Measurements from ENCODE around the gene PLCL1. TPM values are rescaled to one million over a fixed set of nuclear protein-coding genes. Genes with fewer than 3 reads are reported as not detected.

Gene PLCL1
- polyA plus RNA-seq, 6 donors from 2014 or later: 0.05 to 0.25 (median 0.11) TPM; not detected in 3

DNA sequence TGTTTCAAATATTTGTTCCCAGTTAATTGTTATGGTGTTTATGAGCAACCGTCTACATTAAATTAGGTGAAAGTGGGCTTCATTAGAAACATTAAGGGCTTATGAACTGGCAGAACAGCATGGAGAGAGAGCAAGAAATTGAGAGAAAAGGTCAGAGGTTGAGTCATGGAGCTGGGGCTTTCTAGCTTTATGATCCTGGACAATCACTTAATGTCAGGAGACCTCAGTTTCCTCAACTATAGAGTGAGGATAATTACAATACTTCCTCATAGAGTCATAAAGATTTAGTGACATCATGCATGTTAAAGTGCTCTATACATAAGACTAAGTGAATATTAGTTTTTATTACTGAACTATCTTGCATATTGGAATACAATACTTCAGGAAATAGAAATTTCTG is 83.9 kb downstream of the PLCL1 start:
- no peak overlapping the region for H3K4me3 Mint-ChIP-seq

DNA sequence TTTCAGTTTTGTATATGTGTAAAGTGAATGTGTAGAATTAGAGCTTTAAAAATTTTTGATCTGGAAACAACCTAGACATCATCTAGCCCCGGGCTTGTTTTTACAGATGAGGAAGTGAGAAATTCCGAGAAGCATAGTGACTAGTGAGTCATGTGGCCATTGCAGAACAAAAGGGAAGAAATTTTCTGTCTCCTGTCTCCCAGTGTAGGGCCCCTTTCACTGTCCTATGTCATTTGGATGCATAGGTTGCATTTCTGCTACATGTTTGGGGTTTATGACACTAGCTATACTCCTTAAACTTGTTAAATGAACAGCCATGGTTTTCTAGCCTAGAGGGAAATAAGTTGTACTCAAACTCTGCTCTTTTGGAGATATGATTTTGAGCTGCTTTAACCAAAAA is 84.6 kb downstream of the PLCL1 start:
- Mint-ChIP-seq H3K4me1 (no peaks in the 10 kb centered on the region), H3K36me3 (no peaks in the 10 kb centered on the region), H3K27me3 (peaks cover 0 to 9% (median 0%) of the 10 kb centered on the region in 3 donors), H3K4me3 (no peak overlapping the region), H3K9me3 (peaks cover 0 to 2% (median 0%) of the 10 kb centered on the region in 7 donors), H3K27ac (peak overlapping the region in 2 of 6 donors; percentile 48 to 69)
- ATAC-seq (ENCODE audit: low read depth in 2 of 2): peak; percentile 64 to 79
- no peak for DNase-seq

More for the DNA sequence above, 83.9 kb downstream of the PLCL1 start:
- Mint-ChIP-seq H3K27me3 (peaks cover 0 to 9% (median 0%) of the 10 kb centered on the region in 3 donors), H3K36me3 (no peaks in the 10 kb centered on the region), H3K4me1 (no peaks in the 10 kb centered on the region), H3K9me3 (peaks cover 0 to 2% (median 0%) of the 10 kb centered on the region in 7 donors), H3K27ac (no peak overlapping the region)
- no peak for DNase-seq
- no peak for ATAC-seq (ENCODE audit: low read depth in 2 of 2)

DNA sequence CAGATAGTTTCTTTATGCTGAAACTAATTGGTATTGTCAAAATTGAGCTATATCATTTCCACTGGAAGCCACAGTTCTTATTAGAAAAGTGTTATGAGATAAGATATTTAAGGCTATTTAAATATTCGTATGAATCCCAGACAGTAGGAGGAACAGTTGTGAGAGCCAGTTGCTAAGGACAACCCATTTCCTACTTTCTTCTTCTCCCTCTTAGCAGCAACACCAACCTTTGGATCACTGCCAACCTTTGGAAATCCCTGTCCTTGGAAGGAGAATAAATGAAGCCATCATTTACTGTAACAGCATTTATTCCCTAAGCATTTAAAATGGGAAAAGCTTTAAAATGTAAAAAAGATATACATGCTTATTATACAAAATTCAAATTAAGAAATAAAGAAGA is 85.8 kb downstream of the PLCL1 start:
- no peaks in the 10 kb centered on the region for H3K9me3 Mint-ChIP-seq
- ATAC-seq (ENCODE audit: low read depth in 2 of 2) (no peak), DNase-seq (no peak)
- H3K36me3 Mint-ChIP-seq: no peaks in the 10 kb centered on the region
- H3K27me3 Mint-ChIP-seq: peaks cover 0 to 9% (median 0%) of the 10 kb centered on the region in 3 donors
- H3K4me3 Mint-ChIP-seq: no peak overlapping the region
- no peak overlapping the region for H3K27ac Mint-ChIP-seq
- no peaks in the 10 kb centered on the region for H3K4me1 Mint-ChIP-seq

DNA sequence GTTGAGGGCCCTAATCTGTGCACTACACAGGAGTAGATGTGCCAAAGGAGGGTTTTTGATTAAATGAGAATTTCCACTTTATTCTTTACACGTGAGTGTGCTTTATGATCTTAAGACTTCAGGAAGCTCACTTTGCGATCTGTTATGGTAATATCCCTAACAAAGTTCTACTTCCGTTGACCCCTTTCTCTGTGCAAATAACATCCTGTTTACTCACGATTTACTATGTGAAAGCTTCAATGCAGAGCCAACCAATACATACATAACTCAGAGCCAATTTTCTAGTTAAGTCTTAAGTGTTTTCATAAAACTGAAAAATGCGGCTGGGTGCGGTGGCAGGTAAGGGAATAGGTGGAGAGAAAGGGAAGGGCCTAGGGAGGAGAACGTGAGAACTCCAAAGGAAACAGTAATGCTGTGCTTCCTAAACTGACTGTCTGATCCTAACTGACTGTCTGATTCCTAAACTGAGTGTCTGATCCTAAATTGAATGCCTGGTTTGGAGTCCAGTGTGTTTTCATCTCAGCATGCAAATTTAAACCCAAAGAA is 87.6 kb downstream of the PLCL1 start:
- no peak overlapping the region for H3K27ac Mint-ChIP-seq
- H3K36me3 Mint-ChIP-seq: no peaks in the 10 kb centered on the region

DNA sequence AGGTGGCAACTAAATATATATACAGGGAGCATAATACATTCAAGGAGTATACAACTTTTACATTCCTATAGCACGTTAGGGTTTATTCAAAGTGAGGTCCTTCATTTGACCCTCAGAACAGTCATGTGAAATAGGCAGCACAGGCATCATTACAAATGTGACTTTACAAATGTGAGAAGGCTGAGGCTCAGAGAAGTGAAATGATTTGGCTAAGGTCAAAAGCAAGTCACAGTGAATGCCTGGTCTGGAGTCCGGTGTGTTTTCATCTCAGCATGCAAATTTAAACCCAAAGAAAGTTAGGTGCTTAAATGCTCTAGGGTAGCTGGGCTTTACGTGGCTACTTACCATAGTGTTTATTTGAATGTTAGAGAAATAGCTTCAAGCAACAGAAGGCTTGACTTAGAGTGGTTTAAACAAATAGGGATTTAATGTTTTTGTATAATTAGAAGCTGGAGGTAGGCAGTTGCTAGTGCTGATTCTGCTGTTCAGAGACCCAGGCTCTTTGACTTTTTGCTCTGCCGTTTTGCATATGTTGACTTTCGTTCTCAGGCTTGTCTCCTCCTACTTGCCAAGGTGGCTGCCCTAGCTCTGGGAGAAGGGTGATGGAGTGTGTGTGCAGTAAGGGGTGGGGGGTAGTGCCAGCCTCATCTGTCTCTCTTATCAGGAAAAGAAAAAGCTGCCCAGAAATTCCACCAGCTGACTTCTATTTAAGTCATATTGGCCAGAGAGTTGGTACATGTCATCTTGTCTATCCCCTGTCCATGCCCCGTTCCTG is 89.2 kb downstream of the PLCL1 start:
- no peak overlapping the region for H3K4me3 Mint-ChIP-seq
- no peaks in the 10 kb centered on the region for H3K36me3 Mint-ChIP-seq
- DNase-seq (no peak), ATAC-seq (ENCODE audit: low read depth in 2 of 2) (no peak)
- no peaks in the 10 kb centered on the region for H3K4me1 Mint-ChIP-seq
- H3K27me3 Mint-ChIP-seq: peaks cover 0 to 6% (median 4%) of the 10 kb centered on the region in 3 donors
- H3K9me3 Mint-ChIP-seq: peaks cover 0 to 5% (median 0%) of the 10 kb centered on the region in 7 donors
- H3K27ac Mint-ChIP-seq: no peak overlapping the region

More for the DNA sequence above, 87.6 kb downstream of the PLCL1 start:
- ATAC-seq (ENCODE audit: low read depth in 2 of 2) (no peak), DNase-seq (no peak)
- peaks cover 0 to 4% (median 2%) of the 10 kb centered on the region in 3 donors for H3K27me3 Mint-ChIP-seq
- H3K4me1 Mint-ChIP-seq: no peaks in the 10 kb centered on the region
- no peak overlapping the region for H3K4me3 Mint-ChIP-seq
- peaks cover 0 to 2% (median 0%) of the 10 kb centered on the region in 7 donors for H3K9me3 Mint-ChIP-seq

DNA sequence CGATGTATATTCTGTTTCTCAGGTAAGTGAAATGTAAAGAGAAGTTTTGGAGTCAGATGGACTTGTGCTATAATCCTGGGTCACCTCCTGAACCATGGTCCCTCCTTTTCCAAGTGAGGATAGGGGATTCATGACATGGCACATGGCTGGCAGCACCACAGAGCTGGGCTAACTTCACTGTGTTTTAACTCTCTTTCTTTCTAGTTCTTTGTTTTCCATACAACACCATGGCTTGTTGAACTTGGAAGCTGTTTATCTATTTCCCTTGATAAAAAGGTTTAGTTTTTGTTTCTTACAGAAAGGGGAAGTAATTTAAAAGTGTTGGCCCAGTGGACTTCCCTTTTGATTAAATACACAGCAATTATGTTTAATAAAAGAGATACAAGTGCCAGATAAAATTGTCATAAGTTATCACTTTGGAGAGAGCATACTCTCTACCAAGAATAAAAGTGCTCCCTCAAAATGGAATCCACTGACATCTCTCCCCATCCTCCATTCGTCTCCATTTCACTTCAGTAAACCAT is 90.4 kb downstream of the PLCL1 start:
- Mint-ChIP-seq H3K27me3 (peaks cover 0 to 7% (median 4%) of the 10 kb centered on the region in 3 donors), H3K27ac (no peak overlapping the region), H3K9me3 (peaks cover 0 to 5% (median 0%) of the 10 kb centered on the region in 7 donors), H3K4me1 (no peaks in the 10 kb centered on the region), H3K36me3 (no peaks in the 10 kb centered on the region), H3K4me3 (no peak overlapping the region)
- ATAC-seq (ENCODE audit: low read depth in 2 of 2) (no peak), DNase-seq (no peak)

DNA sequence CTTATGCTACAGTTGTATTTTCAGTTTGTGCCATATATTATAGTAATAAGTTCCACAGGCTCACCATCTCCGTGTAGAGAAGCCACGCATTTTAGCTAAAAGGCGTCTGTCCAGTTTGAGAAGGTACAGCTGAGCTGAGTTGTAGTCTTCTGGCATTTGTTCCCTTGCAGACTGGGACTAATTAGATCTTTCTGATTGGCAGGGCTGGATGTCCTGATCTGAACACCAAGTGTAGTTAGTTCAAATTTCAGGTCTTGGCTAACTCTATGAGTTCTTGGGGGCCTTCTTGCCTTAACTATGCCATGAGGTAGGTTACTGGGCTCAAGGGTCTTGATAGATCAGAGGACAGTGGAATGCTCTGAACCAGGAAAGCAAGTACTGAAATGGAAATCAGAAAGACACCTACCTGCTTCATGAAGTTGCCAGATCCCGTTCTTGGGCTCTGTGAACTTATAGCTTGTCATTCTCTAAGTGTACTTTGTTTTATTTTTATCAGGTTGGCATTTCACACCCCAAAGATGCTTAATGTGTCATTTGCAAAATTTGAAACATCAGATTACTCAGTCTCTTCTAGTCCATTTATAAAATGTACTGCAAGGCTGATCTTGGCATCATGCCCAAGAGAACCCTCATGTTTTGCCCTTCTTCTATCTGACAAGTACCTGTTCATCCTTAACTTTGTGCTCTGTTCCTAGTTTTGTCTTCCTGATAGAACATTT is 93.7 kb downstream of the PLCL1 start:
- H3K4me3 Mint-ChIP-seq: no peak overlapping the region
- no peaks in the 10 kb centered on the region for H3K4me1 Mint-ChIP-seq
- peaks cover 0 to 13% (median 5%) of the 10 kb centered on the region in 3 donors for H3K27me3 Mint-ChIP-seq
- no peak overlapping the region for H3K27ac Mint-ChIP-seq
- H3K36me3 Mint-ChIP-seq: no peaks in the 10 kb centered on the region
- DNase-seq (no peak), ATAC-seq (ENCODE audit: low read depth in 2 of 2) (no peak)
- peaks cover 0 to 5% (median 0%) of the 10 kb centered on the region in 7 donors for H3K9me3 Mint-ChIP-seq

DNA sequence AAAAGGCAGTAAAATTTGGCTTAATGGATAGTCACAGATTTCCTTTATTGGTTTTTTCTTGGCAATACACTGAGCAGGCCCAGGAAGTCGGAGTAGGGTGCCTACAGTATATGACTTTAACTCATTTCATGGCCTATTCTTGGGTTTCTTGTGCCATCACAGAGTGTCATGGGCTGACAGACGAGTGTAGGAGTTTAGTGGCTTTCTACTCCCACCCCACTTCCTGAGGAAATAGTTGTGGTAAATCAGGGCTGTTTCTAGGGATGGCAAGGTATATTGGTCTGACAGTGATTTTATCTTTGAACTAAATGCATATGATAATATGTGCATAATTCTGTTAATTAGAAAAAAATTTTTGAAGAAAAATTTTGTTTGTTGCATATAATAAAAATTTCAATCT is 100.1 kb downstream of the PLCL1 start:
- Mint-ChIP-seq H3K27ac (no peak overlapping the region), H3K4me1 (no peaks in the 10 kb centered on the region), H3K36me3 (no peaks in the 10 kb centered on the region), H3K9me3 (peaks cover 0 to 3% (median 0%) of the 10 kb centered on the region in 7 donors), H3K4me3 (no peak overlapping the region), H3K27me3 (peaks cover 3 to 9% (median 7%) of the 10 kb centered on the region in 3 donors)
- ATAC-seq (ENCODE audit: low read depth in 2 of 2): no peak
- DNase-seq: no peak

DNA sequence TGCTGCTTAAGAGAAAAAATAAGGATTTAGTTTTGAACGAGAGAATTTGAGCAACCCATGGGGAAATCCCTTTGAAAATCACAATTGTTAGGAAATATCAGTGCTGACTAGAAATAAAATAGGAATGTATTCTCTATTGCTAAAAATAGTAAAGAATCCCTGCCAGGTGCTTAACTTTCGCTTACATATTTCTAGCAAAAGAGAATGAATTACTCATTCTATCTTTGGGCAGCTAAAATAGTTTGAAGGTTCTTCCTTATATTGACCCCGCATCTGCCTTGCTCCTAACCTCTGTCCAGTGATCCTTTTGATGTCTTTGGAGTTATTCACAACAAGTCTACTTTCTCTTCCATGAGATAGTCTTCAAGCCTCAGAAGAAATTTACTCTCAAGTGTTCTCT is 103.8 kb downstream of the PLCL1 start:
- H3K4me1 Mint-ChIP-seq: no peaks in the 10 kb centered on the region
- H3K27me3 Mint-ChIP-seq: peaks cover 0 to 13% (median 10%) of the 10 kb centered on the region in 3 donors
- peaks cover 0 to 3% (median 0%) of the 10 kb centered on the region in 7 donors for H3K9me3 Mint-ChIP-seq
- H3K4me3 Mint-ChIP-seq: no peak overlapping the region
- no peak overlapping the region for H3K27ac Mint-ChIP-seq
- no peaks in the 10 kb centered on the region for H3K36me3 Mint-ChIP-seq
- no peak for DNase-seq
- no peak for ATAC-seq (ENCODE audit: low read depth in 2 of 2)

DNA sequence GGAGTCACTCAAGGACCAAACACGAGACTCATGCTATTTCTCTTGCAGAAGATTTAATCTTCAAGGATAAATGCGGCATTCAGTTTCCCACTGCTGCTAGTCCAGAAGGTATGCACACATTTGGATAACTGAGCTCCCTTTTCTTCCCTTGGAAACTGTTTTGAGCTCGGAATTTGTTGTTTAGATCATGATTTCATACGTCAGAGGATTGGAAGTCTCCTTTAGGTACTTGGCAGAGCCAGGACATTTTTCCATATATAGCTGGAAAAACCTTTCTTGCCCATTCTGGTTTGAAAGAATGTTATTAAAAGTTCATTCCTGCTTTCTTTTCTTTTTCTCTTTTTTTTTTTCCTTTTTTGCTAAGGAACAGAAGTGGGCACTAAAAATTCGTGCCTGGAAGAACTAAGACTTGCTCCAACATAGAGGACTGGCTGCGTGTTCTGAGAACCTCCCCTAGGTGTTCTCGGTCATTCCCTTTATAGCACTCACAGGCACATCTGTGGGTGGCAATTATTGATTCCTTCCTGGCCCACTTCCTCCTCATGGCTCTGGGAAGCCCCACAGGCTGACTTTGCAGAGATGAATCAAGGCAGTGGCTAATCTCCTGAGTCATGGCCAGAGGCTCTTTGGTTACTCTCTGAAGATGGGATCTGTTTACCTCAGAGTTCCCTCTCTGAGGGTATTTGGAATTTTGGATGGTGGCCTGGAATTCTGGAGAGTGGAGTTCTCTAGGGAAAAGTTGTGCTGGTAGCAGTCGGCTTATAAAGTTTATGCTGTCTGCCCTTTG is 104.8 kb downstream of the PLCL1 start:
- ATAC-seq (ENCODE audit: low read depth in 2 of 2) (no peak), DNase-seq (no peak)
- Mint-ChIP-seq H3K36me3 (no peaks in the 10 kb centered on the region), H3K27ac (no peak overlapping the region), H3K4me3 (no peak overlapping the region), H3K27me3 (peaks cover 0 to 13% (median 10%) of the 10 kb centered on the region in 3 donors), H3K4me1 (no peaks in the 10 kb centered on the region), H3K9me3 (peaks cover 0 to 3% (median 0%) of the 10 kb centered on the region in 7 donors)

DNA sequence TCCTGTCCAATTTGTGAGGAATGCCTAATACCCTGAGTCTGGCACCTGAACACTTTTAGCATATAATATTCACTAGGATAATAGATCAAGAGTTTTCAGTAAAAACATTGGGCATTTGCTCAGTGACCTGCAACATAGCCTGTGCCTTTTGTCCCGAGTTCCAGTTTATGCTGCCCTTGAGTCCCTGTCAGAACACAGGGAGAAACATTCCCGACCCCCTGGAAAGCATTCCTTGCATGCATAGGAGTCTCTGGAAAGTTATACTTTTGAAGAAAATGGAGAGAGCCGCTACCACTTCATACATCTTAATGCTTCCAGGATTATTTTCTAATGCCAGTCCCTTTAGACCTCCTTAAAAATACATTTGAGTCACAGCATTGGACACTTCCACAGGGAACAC is 107.3 kb downstream of the PLCL1 start:
- Mint-ChIP-seq H3K4me1 (no peaks in the 10 kb centered on the region), H3K27me3 (peaks cover 0 to 13% (median 10%) of the 10 kb centered on the region in 3 donors), H3K27ac (no peak overlapping the region), H3K9me3 (no peaks in the 10 kb centered on the region), H3K4me3 (no peak overlapping the region), H3K36me3 (no peaks in the 10 kb centered on the region)
- no peak for DNase-seq
- ATAC-seq (ENCODE audit: low read depth in 2 of 2): no peak

DNA sequence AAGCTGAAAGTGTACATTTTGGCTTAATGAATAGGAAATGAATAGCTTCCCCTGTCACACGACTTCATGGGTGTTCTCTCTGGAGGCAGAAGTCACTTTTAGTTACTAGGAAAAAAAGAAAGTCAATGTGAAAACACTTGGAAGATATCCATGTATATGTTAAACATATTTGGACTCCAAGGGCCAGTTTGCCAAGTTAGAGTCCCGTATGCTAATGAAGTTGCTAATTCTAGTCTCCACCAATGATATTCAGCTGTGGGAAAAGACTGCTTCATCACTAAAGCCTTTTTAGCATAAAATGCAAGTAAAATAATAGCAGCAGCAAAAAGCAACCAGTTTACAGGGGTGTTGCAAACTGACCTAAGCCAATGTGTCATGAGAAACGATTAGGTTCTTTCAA is 108.7 kb downstream of the PLCL1 start:
- Mint-ChIP-seq H3K4me1 (no peaks in the 10 kb centered on the region), H3K9me3 (peaks cover 0 to 1% (median 0%) of the 10 kb centered on the region in 7 donors)

DNA sequence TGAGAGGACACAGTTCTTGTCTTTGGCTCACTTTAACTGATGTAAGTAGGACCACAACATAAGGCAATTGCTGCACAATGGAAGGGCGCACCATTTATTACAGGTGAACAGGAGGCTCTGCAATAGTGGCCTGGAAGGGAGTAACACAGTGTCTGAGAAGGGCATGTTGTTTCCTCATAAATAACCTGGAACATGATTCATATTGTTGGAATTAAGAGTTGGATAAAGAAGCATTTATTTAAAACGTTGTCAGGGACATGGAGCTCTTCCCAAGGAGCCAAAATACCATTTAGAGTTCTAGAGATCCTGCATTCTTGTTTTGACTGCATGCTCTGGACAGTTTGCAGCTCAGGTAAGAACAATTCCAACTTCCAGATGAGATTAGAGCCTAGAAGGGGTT is 110.4 kb downstream of the PLCL1 start:
- no peak for DNase-seq
- no peak overlapping the region for H3K27ac Mint-ChIP-seq
- no peaks in the 10 kb centered on the region for H3K4me1 Mint-ChIP-seq
- H3K36me3 Mint-ChIP-seq: no peaks in the 10 kb centered on the region
- H3K9me3 Mint-ChIP-seq: peaks cover 0 to 3% (median 0%) of the 10 kb centered on the region in 7 donors
- peaks cover 0 to 17% (median 4%) of the 10 kb centered on the region in 3 donors for H3K27me3 Mint-ChIP-seq
- no peak overlapping the region for H3K4me3 Mint-ChIP-seq
- no peak for ATAC-seq (ENCODE audit: low read depth in 2 of 2)

More for the DNA sequence above, 108.7 kb downstream of the PLCL1 start:
- DNase-seq (no peak), ATAC-seq (ENCODE audit: low read depth in 2 of 2) (no peak)
- peaks cover 0 to 21% (median 10%) of the 10 kb centered on the region in 3 donors for H3K27me3 Mint-ChIP-seq
- H3K27ac Mint-ChIP-seq: no peak overlapping the region
- H3K4me3 Mint-ChIP-seq: no peak overlapping the region
- H3K36me3 Mint-ChIP-seq: no peaks in the 10 kb centered on the region
